Ishikawa (cell line): ENCODE measurements around the gene RHBDD3.

Experiments used
- CEBPB ChIP-seq: IDR thresholded peaks from 2 replicates; pipeline ENCODE4 v1.6.1; 2012
- CREB1 ChIP-seq: IDR thresholded peaks from 2 replicates; pipeline ENCODE4 v1.6.1; 2012; ENCODE audit warnings: low read depth
- EGR1 ChIP-seq: IDR thresholded peaks from 2 replicates; pipeline ENCODE4 v1.6.1; 2012
- EP300 ChIP-seq: IDR thresholded peaks from 2 replicates; pipeline ENCODE4 v1.6.1; 2012; ENCODE audit warnings: borderline replicate concordance
- FOXM1 ChIP-seq: IDR thresholded peaks from 2 replicates; pipeline ENCODE4 v1.6.1; 2012; ENCODE audit warnings: low read depth, borderline replicate concordance
- NFIC ChIP-seq: IDR thresholded peaks from 2 replicates; pipeline ENCODE4 v1.6.1; 2012
- RAD21 ChIP-seq: IDR thresholded peaks from 2 replicates; pipeline ENCODE4 v1.6.1; 2012; ENCODE audit warnings: low read depth
- TAF1 ChIP-seq: IDR thresholded peaks from 2 replicates; pipeline ENCODE4 v1.6.1; 2012; ENCODE audit warnings: low read depth, mild to moderate bottlenecking
- TCF12 ChIP-seq: IDR thresholded peaks from 2 replicates; pipeline ENCODE4 v1.6.1; 2012; ENCODE audit warnings: low read depth
- TEAD4 ChIP-seq: IDR thresholded peaks from 2 replicates; pipeline ENCODE4 v1.6.1; 2012
- YY1 ChIP-seq: IDR thresholded peaks from 2 replicates; pipeline ENCODE4 v1.6.1; 2012; ENCODE audit warnings: low read depth
- ZBTB7A ChIP-seq: IDR thresholded peaks from 2 replicates; pipeline ENCODE4 v1.6.1; 2012; ENCODE audit warnings: low read depth
- TF ChIP-seq, protein P1 (sequence below): IDR thresholded peaks from 2 replicates; pipeline ENCODE4 v1.6.1; 2012; ENCODE audit warnings: low read depth, mild to moderate bottlenecking
- TF ChIP-seq, protein P2 (sequence below): IDR thresholded peaks from 2 replicates; pipeline ENCODE4 v1.6.1; 2012
- TF ChIP-seq, protein P3 (sequence below): IDR thresholded peaks from 2 replicates; pipeline ENCODE4 v1.6.1; 2012

RHBDD3 gene

DNA sequence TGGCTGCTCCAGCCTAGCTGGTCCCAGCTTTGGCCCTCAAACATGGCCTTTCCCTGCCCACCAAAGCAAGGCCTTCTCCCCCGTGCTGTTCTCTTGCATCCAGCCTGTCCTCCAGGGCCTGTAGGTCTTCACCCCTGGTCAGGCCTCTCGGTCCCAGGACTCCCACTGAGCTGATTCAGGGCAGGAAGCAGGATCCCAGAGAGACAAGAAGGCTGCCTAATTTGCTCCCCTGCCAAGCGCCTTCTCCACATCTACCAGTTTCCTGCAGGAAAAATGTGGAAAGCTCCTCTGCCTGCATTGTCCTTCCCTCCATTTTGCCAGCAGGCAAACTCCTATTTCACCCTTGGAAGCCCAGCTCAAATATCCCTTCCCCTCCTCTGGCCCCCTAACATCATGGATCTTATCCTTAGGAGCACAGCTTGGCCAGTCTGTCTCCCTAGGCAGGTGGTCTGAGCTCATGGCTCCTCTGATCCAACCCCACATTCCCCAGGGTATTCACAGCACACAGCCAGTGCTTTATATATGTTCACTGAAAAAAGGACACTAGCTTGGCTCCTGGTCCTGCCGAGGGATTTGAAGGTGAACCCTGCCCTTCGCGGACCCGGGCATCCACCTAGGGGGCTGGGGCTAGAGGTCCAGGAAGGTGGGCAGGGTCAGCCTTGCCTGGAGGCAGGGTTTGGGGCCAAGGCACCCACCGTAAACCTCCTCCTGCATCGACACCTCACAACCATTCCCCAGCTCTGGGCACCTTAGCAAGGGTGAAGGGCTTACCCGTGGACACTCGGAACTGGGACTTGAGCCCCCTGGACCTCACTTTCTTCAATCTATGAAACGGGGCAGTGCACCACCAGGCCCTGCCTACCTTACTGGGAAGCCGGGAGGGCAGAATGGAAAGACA, 968 bp downstream of the RHBDD3 start:
- TF ChIP-seq, protein P1, sequence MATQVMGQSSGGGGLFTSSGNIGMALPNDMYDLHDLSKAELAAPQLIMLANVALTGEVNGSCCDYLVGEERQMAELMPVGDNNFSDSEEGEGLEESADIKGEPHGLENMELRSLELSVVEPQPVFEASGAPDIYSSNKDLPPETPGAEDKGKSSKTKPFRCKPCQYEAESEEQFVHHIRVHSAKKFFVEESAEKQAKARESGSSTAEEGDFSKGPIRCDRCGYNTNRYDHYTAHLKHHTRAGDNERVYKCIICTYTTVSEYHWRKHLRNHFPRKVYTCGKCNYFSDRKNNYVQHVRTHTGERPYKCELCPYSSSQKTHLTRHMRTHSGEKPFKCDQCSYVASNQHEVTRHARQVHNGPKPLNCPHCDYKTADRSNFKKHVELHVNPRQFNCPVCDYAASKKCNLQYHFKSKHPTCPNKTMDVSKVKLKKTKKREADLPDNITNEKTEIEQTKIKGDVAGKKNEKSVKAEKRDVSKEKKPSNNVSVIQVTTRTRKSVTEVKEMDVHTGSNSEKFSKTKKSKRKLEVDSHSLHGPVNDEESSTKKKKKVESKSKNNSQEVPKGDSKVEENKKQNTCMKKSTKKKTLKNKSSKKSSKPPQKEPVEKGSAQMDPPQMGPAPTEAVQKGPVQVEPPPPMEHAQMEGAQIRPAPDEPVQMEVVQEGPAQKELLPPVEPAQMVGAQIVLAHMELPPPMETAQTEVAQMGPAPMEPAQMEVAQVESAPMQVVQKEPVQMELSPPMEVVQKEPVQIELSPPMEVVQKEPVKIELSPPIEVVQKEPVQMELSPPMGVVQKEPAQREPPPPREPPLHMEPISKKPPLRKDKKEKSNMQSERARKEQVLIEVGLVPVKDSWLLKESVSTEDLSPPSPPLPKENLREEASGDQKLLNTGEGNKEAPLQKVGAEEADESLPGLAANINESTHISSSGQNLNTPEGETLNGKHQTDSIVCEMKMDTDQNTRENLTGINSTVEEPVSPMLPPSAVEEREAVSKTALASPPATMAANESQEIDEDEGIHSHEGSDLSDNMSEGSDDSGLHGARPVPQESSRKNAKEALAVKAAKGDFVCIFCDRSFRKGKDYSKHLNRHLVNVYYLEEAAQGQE: no peak
- TF ChIP-seq, protein P2, sequence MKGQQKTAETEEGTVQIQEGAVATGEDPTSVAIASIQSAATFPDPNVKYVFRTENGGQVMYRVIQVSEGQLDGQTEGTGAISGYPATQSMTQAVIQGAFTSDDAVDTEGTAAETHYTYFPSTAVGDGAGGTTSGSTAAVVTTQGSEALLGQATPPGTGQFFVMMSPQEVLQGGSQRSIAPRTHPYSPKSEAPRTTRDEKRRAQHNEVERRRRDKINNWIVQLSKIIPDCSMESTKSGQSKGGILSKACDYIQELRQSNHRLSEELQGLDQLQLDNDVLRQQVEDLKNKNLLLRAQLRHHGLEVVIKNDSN: no peak
- TF ChIP-seq YY1 (no peak), TAF1 (no peak), CREB1 (no peak), FOXM1 (no peak), EGR1 (no peak), TEAD4 (no peak), ZBTB7A (no peak), TCF12 (no peak), NFIC (no peak), EP300 (no peak), RAD21 (no peak), CEBPB (no peak)
- TF ChIP-seq, protein P3, sequence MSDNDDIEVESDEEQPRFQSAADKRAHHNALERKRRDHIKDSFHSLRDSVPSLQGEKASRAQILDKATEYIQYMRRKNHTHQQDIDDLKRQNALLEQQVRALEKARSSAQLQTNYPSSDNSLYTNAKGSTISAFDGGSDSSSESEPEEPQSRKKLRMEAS: no peak

DNA sequence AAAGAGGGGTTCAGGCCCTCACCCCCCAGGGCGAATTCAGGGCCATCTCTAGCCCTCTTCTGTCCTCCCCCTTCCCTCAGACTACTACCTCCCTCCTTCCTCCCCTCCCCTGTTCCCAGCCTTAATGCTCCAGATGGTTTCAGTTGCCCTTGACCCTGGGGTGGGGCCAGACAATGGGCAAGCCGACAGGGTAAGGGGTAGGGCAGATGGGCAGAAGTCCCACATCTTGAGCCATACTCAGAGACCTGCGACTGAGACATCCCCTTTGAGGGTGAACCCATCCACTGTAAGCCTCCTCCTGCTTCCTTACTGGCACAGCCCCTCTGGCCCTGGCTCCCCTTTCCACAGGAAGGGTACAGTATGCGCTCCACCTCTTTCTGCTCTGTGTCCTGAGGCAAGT, 1.9 kb downstream of the RHBDD3 start:
- TF ChIP-seq ZBTB7A (no peak), EP300 (no peak), TAF1 (no peak), CEBPB (no peak), NFIC (no peak), FOXM1 (no peak), TCF12 (no peak), EGR1 (no peak)
- TF ChIP-seq, protein P3: no peak
- TF ChIP-seq, protein P1: no peak

DNA sequence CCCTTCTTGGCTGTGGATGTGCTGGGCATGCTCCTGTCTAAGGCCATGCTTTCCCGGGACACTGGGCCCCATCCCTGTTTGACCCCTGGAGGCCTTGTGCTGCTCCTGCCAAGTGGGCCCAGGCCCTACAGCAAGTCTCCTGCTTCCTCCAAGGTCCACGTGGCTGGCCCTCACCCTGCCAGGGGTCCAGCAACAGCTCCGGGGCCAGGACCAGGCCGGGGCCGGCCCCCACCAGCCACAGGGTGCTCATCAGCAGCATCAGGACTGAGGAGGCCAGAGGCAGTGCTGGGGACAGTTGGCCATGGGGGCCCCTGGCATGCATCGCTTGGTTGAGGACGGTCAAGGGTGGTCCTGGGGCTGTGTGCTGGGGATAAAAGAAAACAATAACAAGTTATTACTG, 2.5 kb downstream of the RHBDD3 start:
- TF ChIP-seq, protein P2: no peak
- TF ChIP-seq CREB1 (no peak), FOXM1 (no peak), CEBPB (no peak), EGR1 (no peak), TCF12 (no peak), EP300 (no peak), TAF1 (no peak), ZBTB7A (no peak), RAD21 (no peak), TEAD4 (no peak), YY1 (no peak), NFIC (no peak)
- TF ChIP-seq, protein P1: no peak
- TF ChIP-seq, protein P3: no peak

DNA sequence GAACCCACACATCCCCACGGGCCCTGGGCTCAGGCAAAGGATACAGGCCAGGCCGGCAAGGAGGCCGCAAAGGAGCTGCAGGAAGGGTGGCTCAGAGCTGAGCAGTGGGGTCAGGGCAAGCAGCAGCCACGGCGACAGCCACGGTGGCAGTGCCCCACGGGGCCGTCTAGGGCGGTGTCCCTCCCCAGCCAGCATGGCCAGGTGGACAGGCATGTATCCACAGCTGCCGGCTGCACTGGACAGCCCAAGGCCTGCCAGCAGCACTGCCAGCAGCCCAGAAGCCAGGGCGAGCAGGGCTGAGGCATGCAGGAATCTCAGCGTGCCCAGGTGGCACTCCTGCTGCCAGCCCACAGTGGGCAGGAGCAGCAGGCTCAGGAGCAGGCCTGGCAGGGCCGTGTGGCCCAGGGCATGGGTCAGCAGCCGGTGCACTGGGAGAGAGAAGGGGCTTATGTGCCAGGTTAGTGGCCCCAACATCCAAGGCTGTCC, 3.9 kb downstream of the RHBDD3 start:
- TF ChIP-seq, protein P3: no peak
- TF ChIP-seq TCF12: no peak
- TF ChIP-seq, protein P1: no peak
